Measurements from ENCODE around the gene RBM26.
"Not testable (repeated sequence)": the region's sequence is repeated elsewhere in the genome, so short reads cannot be mapped to it uniquely, and the experiment has no call there.

The RBM26 gene

DNA sequence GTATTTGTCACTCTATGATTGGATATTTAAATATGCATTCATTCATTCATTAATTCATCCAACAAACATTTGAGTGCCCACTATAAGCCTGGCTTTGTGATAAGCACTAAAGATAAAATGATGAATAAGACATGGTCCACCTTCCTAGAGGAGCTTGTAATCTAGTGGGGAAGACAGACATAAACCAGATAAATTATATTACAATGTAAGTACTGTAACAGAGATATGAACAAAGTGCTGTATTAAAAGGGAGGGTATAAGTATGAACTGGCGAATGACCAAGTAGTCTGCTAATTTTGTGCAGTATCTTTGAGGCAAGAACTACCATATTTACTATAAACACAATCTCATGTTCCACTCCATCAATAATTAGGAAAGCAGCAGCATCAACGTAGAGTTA is 88.2 kb downstream of the RBM26 start:
- no peak for DNase-seq

DNA sequence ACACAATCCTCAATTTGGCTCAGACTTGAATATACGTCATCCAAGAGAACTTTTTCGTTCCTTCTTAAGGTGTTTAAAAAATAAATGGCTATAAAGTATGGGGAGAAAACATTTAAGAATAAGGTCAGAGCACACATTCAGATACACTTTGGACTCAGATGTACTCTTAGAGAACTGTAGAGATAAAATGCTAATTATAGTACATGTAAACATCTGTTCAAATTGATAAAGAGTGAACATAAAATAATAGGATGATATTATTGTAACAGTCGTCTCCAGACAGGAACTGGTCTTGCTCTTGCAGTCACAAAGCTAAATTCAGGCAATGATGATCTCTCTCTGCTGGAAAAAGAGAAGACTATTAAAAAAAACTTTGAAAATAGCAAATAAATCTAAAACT is 91.4 kb downstream of the RBM26 start:
- DNase-seq = peak; percentile 22

DNA sequence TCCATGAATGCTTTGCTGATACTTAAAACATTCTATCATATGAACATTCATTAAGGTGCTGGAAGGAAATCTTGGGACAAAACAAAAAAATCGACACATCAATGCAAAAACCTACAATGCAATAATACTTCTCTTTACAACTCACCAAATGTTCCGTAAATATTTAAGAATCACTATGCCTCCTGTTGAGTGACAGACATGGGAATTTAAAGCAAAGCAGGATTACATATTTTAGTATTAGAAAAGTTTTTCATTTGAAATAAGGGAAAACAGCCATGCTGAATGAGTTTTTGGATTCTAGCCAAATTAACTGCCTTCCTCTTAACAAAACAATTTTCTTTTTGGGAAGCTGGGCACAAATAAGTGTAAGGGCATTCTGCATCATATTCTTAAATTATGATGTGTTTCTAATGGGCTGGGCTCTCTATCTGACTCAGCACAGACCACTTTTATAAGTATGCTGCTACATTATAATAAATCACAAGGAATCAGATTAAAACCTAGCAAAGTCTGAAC is 93.7 kb downstream of the RBM26 start:
- no peak for DNase-seq

DNA sequence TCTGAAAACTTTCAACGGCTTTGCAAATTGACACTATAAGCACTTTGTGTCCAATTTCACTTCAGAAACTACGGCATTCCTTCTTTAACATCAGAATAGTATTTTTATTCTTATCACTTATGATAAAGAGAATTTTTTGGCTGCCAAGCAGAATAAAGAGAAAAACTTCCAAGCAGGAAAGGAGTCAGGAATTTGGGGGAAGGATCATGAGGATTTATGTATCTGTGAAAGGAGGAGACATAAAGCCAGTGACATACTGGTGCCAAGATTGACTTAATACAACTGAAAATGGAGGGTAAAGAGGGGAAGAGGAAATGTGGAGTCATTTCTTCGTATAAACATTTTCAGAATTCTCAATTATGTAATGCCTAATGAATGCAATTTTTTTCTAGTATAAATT is 94.7 kb downstream of the RBM26 start:
- no peak for DNase-seq

DNA sequence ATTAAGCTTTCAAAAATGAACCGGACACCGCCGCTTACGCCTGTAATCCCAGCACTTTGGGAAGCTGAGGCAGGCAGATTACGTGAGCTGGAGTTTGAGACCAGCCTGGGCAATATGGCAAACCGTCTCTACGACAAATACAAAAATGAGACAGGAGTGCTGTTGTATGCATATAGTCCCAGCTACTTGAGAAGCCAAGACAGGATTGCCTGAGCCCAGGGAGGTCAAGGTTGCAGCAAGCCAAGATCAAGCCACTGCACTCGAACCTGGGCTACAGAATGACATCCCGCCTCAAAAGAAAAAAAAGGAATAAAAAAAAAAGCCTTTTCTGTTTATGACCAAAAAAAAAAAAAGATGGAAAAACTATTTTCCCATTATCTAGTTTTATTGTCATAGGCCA is 96.4 kb downstream of the RBM26 start:
- DNase-seq = no peak

DNA sequence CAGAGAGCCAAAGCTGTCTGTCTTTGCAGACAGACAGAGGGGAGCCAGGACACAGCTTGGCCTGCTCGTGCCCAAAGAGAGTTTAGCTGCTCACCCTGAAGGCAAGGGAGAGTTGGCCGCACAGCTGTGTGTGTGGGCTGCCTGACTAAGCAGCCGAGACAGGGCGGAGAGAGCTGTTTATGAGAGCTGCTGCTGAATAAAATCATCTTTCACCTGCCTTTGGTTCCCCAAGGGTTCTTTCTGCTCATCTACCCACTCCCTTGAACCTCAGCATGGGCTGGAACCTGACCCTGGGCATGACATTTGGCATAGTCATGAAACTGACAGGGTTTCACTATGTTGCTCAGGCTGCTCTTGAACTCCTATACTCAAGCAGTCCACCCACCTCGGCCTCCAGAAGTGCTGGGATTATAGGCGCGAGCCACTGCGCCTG is 98.2 kb downstream of the RBM26 start:
- peak; percentile 33 for DNase-seq

DNA sequence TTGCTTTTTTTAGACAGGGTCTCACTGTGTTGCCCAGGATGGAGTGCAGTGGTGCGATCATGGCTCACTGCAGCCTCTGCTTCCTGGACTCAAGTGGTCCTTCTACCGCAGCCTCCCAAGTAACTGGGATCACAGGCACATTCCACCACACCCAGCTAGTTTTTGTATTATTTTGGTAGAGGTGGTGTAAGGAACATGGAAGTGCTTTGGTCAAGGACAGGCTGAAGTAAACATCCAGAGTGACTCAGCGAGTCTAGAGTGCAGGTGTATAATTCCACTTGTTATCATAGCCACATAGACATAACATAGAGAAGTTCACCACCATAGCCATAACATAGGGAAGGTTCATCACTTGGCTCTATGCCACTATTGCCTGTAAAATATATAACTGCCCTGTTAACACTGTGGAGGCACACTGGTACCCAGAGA is 98.6 kb downstream of the RBM26 start:
- DNase-seq = no peak

DNA sequence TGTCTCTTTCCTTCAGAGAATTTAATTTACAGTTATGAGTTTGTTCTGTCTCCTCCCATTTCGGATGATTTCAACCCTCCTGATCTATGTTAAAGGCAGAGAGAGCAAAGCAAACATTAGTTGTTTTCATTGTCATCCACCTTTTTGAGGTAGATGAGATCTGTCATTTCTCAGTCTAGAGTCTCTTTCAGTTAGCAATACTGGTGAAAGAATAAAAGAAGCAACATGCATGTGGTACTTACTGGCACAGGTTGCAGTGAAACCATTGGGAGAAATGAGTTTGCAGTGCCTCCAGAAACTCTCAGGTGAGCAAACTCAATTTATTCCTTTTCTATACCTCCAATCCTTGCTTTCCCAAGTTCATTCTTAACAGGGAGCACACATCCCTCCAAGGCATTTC is 99.4 kb downstream of the RBM26 start:
- DNase-seq = no peak

DNA sequence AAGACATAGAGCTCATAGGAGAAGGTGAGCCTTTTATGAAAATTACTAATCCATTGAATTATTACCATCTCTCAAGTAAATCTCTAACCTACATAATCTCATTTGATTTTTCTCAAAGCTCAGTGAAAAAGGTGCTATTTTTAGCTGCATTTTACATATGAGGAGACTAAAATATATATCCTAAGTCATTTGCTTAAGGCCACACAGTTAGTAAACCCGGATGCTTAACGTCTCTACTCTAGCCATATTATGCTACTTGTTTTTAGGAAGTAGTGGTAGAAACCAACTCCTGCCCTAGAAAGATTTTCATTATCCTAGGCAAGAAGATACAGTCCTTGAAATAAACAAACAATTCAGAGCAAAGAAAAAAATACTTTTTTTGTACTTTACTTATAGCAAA is 108.9 kb downstream of the RBM26 start:
- DNase-seq = no peak

DNA sequence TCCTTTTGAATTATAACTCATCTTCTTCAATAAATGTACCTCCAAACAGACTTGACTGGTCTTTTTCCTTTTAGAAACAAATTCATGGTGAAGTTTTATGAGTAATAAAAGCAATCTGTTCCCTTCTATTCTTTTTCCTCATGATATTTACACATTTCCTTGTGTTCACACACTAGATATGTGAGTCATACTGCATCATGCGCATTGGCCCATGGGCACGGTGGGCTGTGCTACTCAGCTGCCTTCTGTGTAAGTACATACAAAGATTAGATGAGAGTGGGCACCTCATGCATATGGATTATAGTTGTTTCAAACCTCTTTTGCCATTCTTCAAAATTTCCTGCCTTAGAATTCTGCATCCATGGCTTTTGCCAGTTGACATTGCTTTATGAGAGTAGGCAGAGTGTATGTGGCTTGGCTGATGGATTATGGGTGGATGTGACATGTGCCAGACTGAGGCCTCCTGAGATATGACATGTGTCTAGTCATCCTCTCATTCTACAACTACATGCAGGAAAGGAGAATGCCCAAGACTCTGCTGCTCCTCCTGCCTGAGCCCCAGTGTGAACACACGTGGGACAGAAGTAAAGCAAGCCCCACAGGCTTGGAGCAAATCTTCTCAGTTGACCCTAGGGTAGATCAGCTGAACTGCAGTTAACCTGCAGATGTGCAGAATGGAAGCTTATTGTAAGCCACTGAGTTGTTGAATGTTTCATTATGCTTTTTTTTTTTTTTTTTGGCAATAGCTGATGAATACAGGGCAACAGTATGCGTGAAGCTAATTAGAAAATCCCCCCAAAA is 109.9 kb downstream of the RBM26 start:
- DNase-seq = no peak

DNA sequence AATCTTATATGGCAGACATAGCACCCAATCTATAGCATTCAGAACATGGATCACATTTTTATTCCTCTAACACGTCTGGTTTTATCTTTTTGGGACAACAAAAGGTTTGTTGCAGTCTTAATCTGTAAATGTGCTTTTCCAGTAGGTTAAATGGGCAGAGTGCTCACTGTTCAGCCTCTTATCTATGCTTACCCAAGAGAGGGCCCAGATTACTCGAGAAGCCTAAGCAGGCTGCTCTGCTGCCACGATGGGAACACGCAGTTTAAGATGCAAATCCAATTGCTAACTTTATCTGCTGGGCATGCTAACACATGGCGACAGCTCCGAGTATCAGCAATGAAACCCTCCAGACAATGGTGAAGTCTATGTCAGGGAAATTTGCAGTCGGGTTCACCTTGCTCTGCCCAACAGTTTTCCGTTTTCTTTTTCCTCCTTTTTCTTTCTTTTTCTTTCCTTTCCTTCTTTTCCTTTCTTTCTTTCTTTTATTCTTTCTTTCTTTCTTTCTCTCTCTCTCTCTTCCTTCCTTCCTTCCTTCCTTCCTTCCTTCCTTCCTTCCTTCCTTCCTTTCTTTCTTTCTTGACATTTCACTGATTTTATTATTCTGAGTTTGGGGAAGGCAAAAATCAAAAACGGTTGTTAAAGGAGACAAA is 115.3 kb downstream of the RBM26 start:
- peak; percentile 91 for DNase-seq

DNA sequence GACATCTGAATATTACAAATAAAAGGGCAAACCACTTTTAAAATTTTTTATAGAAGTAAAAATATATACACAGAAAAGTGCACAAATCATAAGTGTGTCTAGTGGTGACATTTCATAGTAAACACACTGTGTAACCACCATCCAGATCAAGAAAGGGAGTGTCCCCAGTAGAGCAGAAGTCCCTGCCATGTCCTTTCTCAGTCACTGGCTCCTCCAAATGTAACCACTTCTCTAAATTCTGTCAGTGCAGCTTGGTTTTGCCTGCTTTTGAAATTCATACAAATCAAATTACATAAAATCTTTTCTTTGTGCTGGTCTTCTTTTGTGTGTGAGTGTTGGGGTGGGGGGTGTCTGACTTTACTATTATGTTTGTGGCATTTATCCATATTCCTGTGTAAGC is 116.5 kb downstream of the RBM26 start:
- DNase-seq = peak; percentile 79

DNA sequence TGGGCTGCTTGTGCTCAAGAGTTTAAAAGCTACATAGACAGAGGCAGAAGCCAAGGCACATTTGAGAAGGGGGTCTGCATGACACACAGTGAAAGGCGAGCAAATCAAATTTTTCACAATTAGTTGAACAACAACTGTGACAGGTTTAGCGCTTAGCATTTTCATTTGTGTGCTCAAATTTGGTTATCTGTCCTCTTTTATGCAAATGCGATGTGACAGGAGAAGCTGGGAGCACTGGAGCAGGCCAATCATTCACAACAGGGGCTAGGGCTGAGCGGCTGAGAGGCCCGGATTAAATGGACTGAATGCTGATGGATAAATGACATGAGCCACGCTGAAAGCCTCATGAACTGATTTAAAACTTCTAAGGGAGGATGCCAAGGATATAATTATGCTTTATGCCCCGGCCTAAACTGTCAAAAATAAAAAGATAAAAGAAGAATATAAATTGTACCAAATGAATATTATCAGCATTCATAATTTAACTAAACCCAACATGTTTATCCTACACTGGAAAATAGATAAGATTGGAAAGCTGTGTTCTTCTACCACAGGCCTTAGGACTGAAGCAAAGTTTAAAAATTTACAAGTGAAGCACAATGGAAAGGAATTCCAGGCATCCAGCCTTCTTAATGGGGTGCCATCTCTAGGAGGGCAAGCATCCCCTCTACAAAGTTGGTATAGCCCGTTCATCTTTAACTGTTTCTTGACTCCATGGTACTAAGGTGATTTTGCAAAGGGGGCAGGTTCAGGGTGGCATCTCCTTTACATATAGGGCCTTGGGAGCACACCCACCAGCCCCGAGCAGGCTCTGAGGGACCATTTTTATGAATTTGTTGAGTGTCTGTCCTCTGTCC is 117.9 kb downstream of the RBM26 start:
- DNase-seq = no peak

DNA sequence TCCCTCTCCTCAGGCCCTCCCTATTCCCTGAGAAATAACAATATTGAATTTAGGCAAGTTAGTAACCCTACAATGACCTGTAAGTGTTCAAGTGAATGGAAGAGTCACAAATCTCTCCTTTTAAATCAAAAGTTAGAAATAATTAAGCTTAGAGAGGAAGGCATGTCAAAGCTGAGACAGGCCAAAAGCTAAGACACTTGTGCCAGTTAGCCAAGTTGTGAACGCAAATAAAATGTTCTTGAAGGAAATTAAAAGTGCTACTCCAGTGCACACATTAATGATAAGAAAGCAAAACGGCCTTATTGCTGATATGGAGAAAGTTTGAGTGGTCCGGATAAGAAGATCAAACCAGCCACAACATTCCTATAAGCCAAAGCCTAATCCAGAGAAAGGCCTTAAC is 120.9 kb downstream of the RBM26 start:
- no peak for DNase-seq

DNA sequence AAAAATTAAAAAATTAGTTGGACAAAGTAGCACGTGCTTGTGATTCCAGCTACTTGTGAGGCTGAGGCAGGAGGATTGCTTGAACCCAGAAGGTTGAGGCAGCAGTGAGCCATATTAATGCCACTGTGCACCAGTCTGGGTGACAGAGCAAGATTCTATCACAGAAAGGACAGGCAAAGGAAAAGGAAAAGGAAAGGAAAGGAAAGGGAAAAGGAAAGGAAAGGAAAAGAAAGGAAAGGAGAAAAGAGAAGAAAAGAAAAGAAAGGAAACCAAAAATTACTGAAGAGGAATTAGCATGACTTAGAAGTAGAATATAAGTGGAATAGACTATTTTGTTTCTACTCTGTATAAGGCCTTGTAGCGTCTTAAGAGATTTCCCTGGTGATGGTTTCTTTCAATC is 122.3 kb downstream of the RBM26 start:
- no peak for DNase-seq

DNA sequence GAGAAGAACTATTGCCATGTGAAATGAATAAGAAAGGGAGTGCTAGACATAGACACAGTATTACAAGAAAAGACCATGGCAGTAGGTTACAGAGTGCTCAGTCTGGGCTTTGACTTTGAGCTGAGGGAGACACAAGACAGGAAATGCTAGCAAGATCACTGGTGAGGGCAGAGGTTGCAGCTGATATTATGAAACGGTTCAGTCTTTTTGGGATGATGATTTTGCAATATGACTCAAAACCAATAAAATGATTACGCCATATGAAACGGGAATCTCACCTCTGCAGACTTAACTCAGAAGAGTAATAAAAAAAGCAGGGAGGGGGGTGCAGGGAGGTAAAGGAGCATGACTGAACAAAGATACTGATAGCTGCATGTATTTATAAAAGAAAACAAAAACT is 123.1 kb downstream of the RBM26 start:
- DNase-seq = peak; percentile 57

DNA sequence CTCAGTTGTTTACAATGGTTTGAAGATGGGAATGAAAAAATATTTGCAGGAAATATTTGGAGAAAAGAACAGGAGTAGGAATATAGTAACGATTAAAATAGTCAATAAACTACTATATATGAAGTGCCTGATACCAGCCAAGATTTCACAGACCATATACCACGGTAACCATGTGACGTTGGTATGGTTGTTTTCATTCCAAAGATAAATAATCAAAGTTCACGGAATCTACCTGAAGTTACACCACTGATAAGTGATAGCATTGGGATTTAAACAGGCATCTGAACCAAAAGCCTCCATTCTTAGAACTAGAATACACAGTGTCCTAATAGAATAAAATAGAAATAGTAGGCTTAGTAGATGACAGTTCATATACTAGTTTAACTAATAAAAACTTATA is 123.5 kb downstream of the RBM26 start:
- DNase-seq = no peak

DNA sequence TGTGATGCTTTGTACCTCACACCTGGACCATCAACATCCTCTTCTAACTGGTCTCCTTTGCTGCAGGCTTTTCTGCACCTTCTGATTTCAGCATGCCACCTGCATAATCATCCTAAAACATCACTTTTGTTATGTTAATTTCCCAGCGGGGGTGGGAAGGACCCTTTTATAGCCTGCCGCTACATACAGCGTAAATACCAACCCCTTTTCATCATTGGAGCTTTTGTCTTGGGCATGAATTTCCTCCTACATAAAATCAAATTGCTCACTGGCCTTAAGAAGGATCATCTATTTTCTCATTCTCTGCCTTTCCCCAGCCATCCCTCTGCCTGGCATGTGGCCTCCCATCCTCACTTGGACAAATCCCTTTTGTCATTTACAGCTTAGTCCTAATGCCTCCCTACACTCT is 124.7 kb downstream of the RBM26 start:
- no peak for DNase-seq

DNA sequence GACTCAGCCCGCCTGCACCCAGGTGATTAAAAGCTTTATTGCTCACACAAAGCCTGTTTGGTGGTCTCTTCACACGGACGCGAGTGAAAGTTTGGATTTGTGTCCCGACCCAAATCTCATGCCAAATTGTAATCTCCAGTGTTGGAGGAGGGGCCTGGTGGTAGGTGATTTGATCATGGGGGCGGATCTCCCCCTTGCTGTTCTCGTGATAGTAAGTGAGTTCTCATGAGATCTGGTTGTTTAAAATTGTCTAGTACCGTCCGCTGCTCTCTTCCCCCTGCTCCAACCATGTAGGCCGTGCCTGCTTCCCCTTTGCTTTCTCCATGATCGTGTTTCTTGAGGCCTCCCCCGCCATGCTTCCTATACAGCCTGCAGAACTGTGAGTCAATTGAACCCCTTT is 126.3 kb downstream of the RBM26 start:
- not testable (repeated sequence) for DNase-seq

DNA sequence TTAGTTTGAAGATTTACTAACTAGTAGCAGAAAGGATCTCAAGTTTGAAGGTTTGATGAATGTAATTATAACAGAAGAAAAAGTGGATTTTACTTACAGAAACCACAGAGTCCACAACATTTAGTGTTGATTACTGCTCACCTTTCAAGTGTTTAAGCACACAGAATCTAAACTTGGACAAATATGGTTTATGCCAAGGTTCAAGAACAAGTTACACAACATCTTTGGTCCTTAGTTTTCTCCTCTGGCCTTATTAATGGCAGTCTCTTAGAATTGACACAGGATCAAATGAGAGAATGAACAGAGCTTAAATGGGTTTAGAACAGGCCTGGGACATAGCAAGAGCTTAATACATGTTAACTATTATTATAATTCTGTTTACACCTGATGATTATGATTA is 133.0 kb downstream of the RBM26 start:
- no peak for DNase-seq

DNA sequence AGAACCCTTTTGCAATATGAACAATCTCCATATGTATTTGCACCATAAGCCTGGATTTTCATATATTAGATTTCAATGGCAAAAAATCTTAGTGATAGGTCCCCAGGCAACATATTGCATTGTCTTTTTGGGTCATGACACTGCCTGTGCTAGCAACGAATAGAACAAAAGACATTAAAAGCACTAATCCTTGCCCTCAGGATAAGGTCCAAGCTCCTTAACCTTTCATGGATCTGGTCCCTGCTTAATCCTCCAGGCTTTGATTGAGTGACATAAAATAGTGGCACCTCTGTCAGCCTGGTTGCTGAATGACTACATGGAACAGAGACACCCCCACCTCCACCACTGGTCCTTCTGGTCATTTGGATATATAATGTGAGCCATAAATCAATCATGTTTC is 134.4 kb downstream of the RBM26 start:
- no peak for DNase-seq

DNA sequence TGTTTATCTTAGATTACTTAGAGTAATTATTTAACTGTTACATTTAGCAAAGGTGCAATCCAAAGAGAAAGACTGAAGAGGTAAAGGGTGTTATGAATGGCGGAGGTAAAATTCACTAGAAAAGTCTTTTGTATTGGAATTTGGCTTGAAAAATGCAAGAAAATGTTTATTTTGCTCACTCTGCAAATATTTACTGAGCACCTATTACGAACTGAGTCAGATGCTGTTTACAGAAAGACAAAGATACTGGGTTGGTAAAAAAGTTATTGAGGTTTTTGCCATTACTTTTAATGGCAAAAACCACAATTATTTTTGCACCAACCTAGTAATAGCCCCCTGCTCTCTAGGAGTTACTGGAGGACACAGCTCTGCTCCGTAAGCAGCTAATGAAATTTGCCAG is 135.2 kb downstream of the RBM26 start:
- no peak for DNase-seq
